SH-SY5Y (cell line): ENCODE data around the gene CASK.

Experiments
- GATA2 ChIP-seq: IDR thresholded peaks from 2 replicates; pipeline ENCODE4 v1.6.1; 2011; ENCODE audit warnings: mild to moderate bottlenecking, low read depth, low read length
- GATA3 ChIP-seq: IDR thresholded peaks from 2 replicates; pipeline ENCODE4 v1.6.1; 2011; ENCODE audit warnings: low read depth, mild to moderate bottlenecking, low read length, moderate library complexity

- no peak for TF ChIP-seq GATA2
- no peak for TF ChIP-seq GATA3
Observed at GRCh38 chrX:41877167-41877566, 46.2 kb downstream of the CASK start.
